IPS-NIHi11 (cell line): ENCODE results near the gene SFXN3.

ENCODE experiments used
- DNase-seq: peaks from one replicate; pipeline ENCODE4 v3.0.0; 2012; ENCODE audit warnings: mixed read lengths, low spot score

Gene SFXN3

GRCh38 chr10:101060036-101060950, 29.3 kb downstream of the SFXN3 start:
- DNase-seq, result peak; percentile 76

- peak; percentile 93 for DNase-seq
Measured at GRCh38 chr10:101060951-101061623, 30.1 kb downstream of the SFXN3 start.

GRCh38 chr10:101061624-101062231, 30.7 kb downstream of the SFXN3 start, which contains the start of gene KAZALD1:
Gene KAZALD1, plus strand, starts transcription at chr10:101061989. Its CDS starts 604 bp downstream, at chr10:101062593.
- peak; percentile 58 for DNase-seq

- peak; percentile 72 for DNase-seq
Measured at GRCh38 chr10:101062232-101063049, 31.4 kb downstream of the SFXN3 start.

- DNase-seq, result no peak
Measured at GRCh38 chr10:101063050-101063525, 32.1 kb downstream of the SFXN3 start.

- no peak for DNase-seq
Measured at GRCh38 chr10:101063548-101064414, 32.7 kb downstream of the SFXN3 start.

GRCh38 chr10:101064415-101065030, 33.5 kb downstream of the SFXN3 start:
- DNase-seq, result no peak

GRCh38 chr10:101065481-101066145, 34.6 kb downstream of the SFXN3 start:
- no peak for DNase-seq

- DNase-seq, result peak; percentile 45
Measured at GRCh38 chr10:101066146-101066895, 35.3 kb downstream of the SFXN3 start.

GRCh38 chr10:101066896-101067355, 35.9 kb downstream of the SFXN3 start:
- peak; percentile 43 for DNase-seq

GRCh38 chr10:101067356-101068083, 36.5 kb downstream of the SFXN3 start:
- DNase-seq, result peak; percentile 82

- no peak for DNase-seq
Measured at GRCh38 chr10:101069441-101069840, 38.4 kb downstream of the SFXN3 start.

- DNase-seq, result no peak
Measured at GRCh38 chr10:101070098-101070497, 39.1 kb downstream of the SFXN3 start.

- DNase-seq, result no peak
Measured at GRCh38 chr10:101071267-101071884, 40.3 kb downstream of the SFXN3 start.

- no peak for DNase-seq
Measured at GRCh38 chr10:101071885-101072433, 40.9 kb downstream of the SFXN3 start.

GRCh38 chr10:101072923-101073322, 41.9 kb downstream of the SFXN3 start:
- DNase-seq, result no peak

GRCh38 chr10:101073631-101074030, 42.6 kb downstream of the SFXN3 start:
- DNase-seq, result peak; percentile 41
